Neutrophil (primary cell): ENCODE measurements around the gene LGALS3.

Experiments
- H3K27ac ChIP-seq: fragments of 200-600 bp; sonication (generic); 2 replicates; pipeline ENCODE4 v1.5.1; 2016; ENCODE audit warnings: mild to moderate bottlenecking, moderate library complexity
- H3K27me3 ChIP-seq: fragments of 200-600 bp; sonication (generic); 2 replicates; pipeline ENCODE4 v1.6.0; 2016; ENCODE audit warnings: mild to moderate bottlenecking
- H3K36me3 ChIP-seq: fragments of 200-600 bp; sonication (generic); 2 replicates; pipeline ENCODE4 v1.5.1; 2017
- H3K4me1 ChIP-seq, 2 experiments: fragments of 200-600 bp in 1 of 2; sonication (generic) in 1 of 2; 1 replicate in 1 of 2; 2 replicates in 1 of 2; pipeline versions ENCODE4 v1.5.1 to v1.6.1; 2013 to 2016; ENCODE audit warnings: low read depth in 1 of 2, low read length in 1 of 2, mild to moderate bottlenecking in 1 of 2, moderate library complexity in 1 of 2; ENCODE audit not compliant: control insufficient read depth in 1 of 2, insufficient read depth in 1 of 2
- H3K4me3 ChIP-seq, 2 experiments: fragments of 200-600 bp in 1 of 2; sonication (generic) in 1 of 2; 1 replicate in 1 of 2; 2 replicates in 1 of 2; pipeline ENCODE4 v1.5.1; 2013 to 2016; ENCODE audit warnings: low read depth in 1 of 2, low read length in 1 of 2, mild to moderate bottlenecking in 1 of 2, moderate library complexity in 1 of 2
- H3K9me3 ChIP-seq: fragments of 200-600 bp; sonication (generic); 2 replicates; pipeline ENCODE4 v1.5.1; 2016
- CTCF ChIP-seq: fragments of 200-600 bp; sonication (generic); IDR thresholded peaks from 2 replicates; pipeline ENCODE4 v1.5.1; 2016; ENCODE audit warnings: antibody characterized with exemption

LGALS3 gene

DNA sequence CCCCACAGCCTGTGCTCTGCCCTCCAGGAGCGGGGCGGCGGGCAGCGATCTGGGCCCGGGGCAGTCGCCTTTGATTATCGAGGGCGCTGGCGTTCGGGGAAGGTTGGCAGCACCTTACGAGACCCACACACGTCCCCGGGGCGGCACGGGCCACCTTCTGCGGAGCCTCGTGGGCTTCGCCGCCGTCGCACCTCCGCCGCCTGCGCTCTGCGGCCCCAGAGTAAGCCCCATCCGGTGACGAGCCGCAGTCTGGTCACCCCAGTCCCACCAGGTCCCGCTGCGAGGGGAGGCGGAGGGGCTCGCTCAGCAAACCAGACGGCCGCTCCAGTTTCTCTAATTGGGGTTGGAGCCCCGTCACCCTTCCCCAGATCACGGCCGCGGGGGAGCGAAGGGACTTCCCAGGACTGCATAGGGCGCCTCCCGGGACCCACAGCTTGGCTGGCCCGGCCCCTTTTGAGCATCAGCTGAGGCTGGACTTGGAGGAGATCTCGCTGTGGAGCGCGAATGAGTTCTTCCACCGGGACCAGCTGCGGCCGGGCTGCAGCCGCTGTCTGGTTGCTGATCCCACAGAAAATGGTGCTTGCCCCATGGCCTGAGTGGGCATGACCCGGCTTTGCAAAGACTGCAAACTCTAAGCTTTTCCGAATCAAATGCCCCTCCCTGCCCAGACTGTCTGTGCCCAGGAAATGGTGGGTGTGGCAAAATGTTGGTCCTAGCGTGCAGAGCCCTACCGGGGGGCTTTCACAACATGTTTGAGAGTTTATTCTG, 560 bp downstream of the LGALS3 start:
- no peaks in the 10 kb centered on the region for H3K9me3 ChIP-seq
- peak overlapping the region; percentile 72 to 76 for H3K4me3 ChIP-seq
- no peak for TF ChIP-seq CTCF
- H3K27me3 ChIP-seq: no peaks in the 10 kb centered on the region
- H3K4me1 ChIP-seq: peaks cover 69 to 82% of the 10 kb centered on the region in 2 experiments
- no peaks in the 10 kb centered on the region for H3K36me3 ChIP-seq
- H3K27ac ChIP-seq: peak overlapping the region; percentile 81

GRCh38 chr14:55130196-55130550, 1.1 kb downstream of the LGALS3 start:
- H3K27me3 ChIP-seq: no peaks in the 10 kb centered on the region
- H3K36me3 ChIP-seq: no peaks in the 10 kb centered on the region
- peak overlapping the region; percentile 81 for H3K27ac ChIP-seq
- H3K4me3 ChIP-seq: peak overlapping the region; percentile 72 to 76
- no peaks in the 10 kb centered on the region for H3K9me3 ChIP-seq
- H3K4me1 ChIP-seq: peaks cover 63 to 76% of the 10 kb centered on the region in 2 experiments
- no peak for TF ChIP-seq CTCF

GRCh38 chr14:55131370-55132137, 2.5 kb downstream of the LGALS3 start:
- H3K36me3 ChIP-seq: no peaks in the 10 kb centered on the region
- H3K9me3 ChIP-seq: no peaks in the 10 kb centered on the region
- peaks cover 50 to 65% of the 10 kb centered on the region in 2 experiments for H3K4me1 ChIP-seq
- H3K4me3 ChIP-seq: no peak overlapping the region
- no peaks in the 10 kb centered on the region for H3K27me3 ChIP-seq
- peak overlapping the region; percentile 56 for H3K27ac ChIP-seq
- TF ChIP-seq CTCF: no peak

GRCh38 chr14:55133416-55133815, 4.4 kb downstream of the LGALS3 start:
- Histone ChIP-seq H3K27me3 (no peaks in the 10 kb centered on the region), H3K36me3 (no peaks in the 10 kb centered on the region), H3K27ac (no peak overlapping the region), H3K4me1 (peaks cover 50 to 67% of the 10 kb centered on the region in 2 experiments), H3K9me3 (no peaks in the 10 kb centered on the region), H3K4me3 (no peak overlapping the region)
- TF ChIP-seq CTCF: no peak

GRCh38 chr14:55136241-55136640, 7.2 kb downstream of the LGALS3 start:
- Histone ChIP-seq H3K27ac (no peak overlapping the region), H3K36me3 (peaks cover 15% of the 10 kb centered on the region), H3K4me3 (no peak overlapping the region), H3K27me3 (no peaks in the 10 kb centered on the region), H3K4me1 (peaks cover 56 to 72% of the 10 kb centered on the region in 2 experiments), H3K9me3 (no peaks in the 10 kb centered on the region)
- no peak for TF ChIP-seq CTCF
